PC-9 (cell line): Measurements from ENCODE around the gene DXO. TPM values are rescaled to one million over a fixed set of nuclear protein-coding genes. Genes with fewer than 3 reads are reported as not detected.
"Not testable (repeated sequence)": the region's sequence is repeated elsewhere in the genome, so short reads cannot be mapped to it uniquely, and the experiment has no call there.

ENCODE experiments used
- Bru-seq: library from RNA; stranded (reverse); fragments of 400-500 nt; gene quantifications from one replicate; lab custom pipeline; 2021; lab: Mats Ljungman, UMichigan
- BruChase-seq, 2 experiments: library from RNA; stranded (reverse); fragments of 400-500 nt; gene quantifications; one replicate each; lab custom pipeline; 2021; lab: Mats Ljungman, UMichigan
- BruUV-seq: library from RNA; stranded (reverse); fragments of 400-500 nt; replicated peaks from 2 replicates; lab custom pipeline; 2021; lab: Mats Ljungman, UMichigan
- CTCF ChIA-PET: fragments of 300-600 bp; sonication (Branson Sonifier 250); formaldehyde crosslinking; loops from one replicate; lab custom pipeline; 2022; ENCODE audit warnings: antibody characterized with exemption; lab: Charles Lee
- POLR2A ChIA-PET: fragments of 300-600 bp; sonication (Branson Sonifier 250); formaldehyde crosslinking; loops from one replicate; lab custom pipeline; 2022; ENCODE audit warnings: antibody characterized with exemption; ENCODE audit not compliant: unreplicated experiment; lab: Charles Lee
- DNase-seq, 2 experiments: peaks; one replicate each; pipeline versions ENCODE4 v3.0.0 to v3.0.0-alpha.2; 2015 to 2022; ENCODE audit warnings: mixed read lengths in 1 of 2
- H2AFZ ChIP-seq: fragments of 200-600 bp; sonication (generic); 2 replicates; pipeline ENCODE4 v1.8.1; 2017; ENCODE audit warnings: antibody characterized with exemption
- H3F3A ChIP-seq: fragments of 200-600 bp; sonication (generic); 2 replicates; pipeline ENCODE4 v1.8.1; 2017; ENCODE audit warnings: antibody characterized with exemption, mild to moderate bottlenecking, low read depth; ENCODE audit not compliant: insufficient read depth
- H3K27ac ChIP-seq: fragments of 200-600 bp; sonication (generic); 2 replicates; pipeline ENCODE4 v1.6.1; 2016; ENCODE audit warnings: mixed run types
- H3K27me3 ChIP-seq: fragments of 200-600 bp; sonication (generic); 2 replicates; pipeline ENCODE4 v1.6.1; 2016; ENCODE audit warnings: low read depth, mixed run types; ENCODE audit not compliant: insufficient read depth
- H3K36me3 ChIP-seq: fragments of 200-600 bp; sonication (generic); 2 replicates; pipeline ENCODE4 v1.6.1; 2016; ENCODE audit warnings: low read depth, mixed run types
- H3K4me1 ChIP-seq: fragments of 200-600 bp; sonication (generic); replicated peaks from 2 replicates; pipeline ENCODE4 v1.6.1; 2016; ENCODE audit warnings: mixed run types; ENCODE audit not compliant: insufficient read depth
- H3K4me2 ChIP-seq: fragments of 200-600 bp; sonication (generic); 2 replicates; pipeline ENCODE4 v1.6.1; 2017; ENCODE audit warnings: mixed run types
- H3K4me3 ChIP-seq: fragments of 200-600 bp; sonication (generic); 2 replicates; pipeline ENCODE4 v1.6.1; 2016; ENCODE audit warnings: mixed run types
- H3K79me2 ChIP-seq: fragments of 200-600 bp; sonication (generic); 2 replicates; pipeline ENCODE4 v1.6.1; 2017; ENCODE audit warnings: low read depth, mixed run types
- H3K9me2 ChIP-seq: fragments of 200-600 bp; sonication (generic); 2 replicates; pipeline ENCODE4 v1.8.1; 2017; ENCODE audit warnings: mild to moderate bottlenecking; ENCODE audit not compliant: insufficient read depth
- H3K9me3 ChIP-seq: fragments of 200-600 bp; sonication (generic); 2 replicates; pipeline ENCODE4 v1.8.1; 2016; ENCODE audit warnings: low read depth; ENCODE audit not compliant: insufficient read depth
- H4K20me1 ChIP-seq: fragments of 200-600 bp; sonication (generic); 2 replicates; pipeline ENCODE4 v1.8.1; 2017; ENCODE audit not compliant: insufficient read depth
- EZH2 ChIP-seq: fragments of 200-600 bp; sonication (generic); IDR thresholded peaks from 2 replicates; pipeline ENCODE4 v1.8.0; 2017; ENCODE audit warnings: antibody characterized with exemption, low read depth
- intact Hi-C: fragments of 100-400 bp; cut with micrococcal nuclease; formaldehyde crosslinking; loops from one replicate; pipeline ENCODE4 v1.10.0; 2022; ENCODE audit not compliant: unreplicated experiment
- long read RNA-seq: library from polyadenylated mRNA; stranded (forward); transcript quantifications from one replicate; pipeline ENCODE4 v2.0.0, GENCODE V29; 2022
- total RNA-seq: library from RNA; stranded (reverse); gene quantifications from 2 replicates; pipeline ENCODE4 v1.2.3, GENCODE V29; 2021
- TF ChIP-seq, protein P1 (sequence below): fragments of 200-600 bp; sonication (generic); conservative IDR thresholded peaks from 2 replicates; pipeline ENCODE4 v1.6.1; 2017; ENCODE audit warnings: mixed run types, antibody characterized with exemption, mild to moderate bottlenecking, moderate library complexity

DXO gene
- total RNA-seq, result 24.5 and 36.0 TPM in 2 replicates
- percentile 57 among the genes with signal in this experiment for Bru-seq, nascent RNA
- BruChase-seq, experiment 1, labeled RNA remaining after a 2-hour chase, result percentile 80 among the genes with signal in this experiment
- percentile 85 among the genes with signal in this experiment for BruChase-seq, experiment 2, labeled RNA remaining after a 6-hour chase
- long read RNA-seq, transcript DXO-201 (7 exons, 1,628 nt), result major isoform, 28 of 48 reads
- long read RNA-seq, partial matches to known transcripts, result 3 of 48 reads
- long read RNA-seq, other reads (novel, unspliced or antisense), result 12 of 48 reads

DNA sequence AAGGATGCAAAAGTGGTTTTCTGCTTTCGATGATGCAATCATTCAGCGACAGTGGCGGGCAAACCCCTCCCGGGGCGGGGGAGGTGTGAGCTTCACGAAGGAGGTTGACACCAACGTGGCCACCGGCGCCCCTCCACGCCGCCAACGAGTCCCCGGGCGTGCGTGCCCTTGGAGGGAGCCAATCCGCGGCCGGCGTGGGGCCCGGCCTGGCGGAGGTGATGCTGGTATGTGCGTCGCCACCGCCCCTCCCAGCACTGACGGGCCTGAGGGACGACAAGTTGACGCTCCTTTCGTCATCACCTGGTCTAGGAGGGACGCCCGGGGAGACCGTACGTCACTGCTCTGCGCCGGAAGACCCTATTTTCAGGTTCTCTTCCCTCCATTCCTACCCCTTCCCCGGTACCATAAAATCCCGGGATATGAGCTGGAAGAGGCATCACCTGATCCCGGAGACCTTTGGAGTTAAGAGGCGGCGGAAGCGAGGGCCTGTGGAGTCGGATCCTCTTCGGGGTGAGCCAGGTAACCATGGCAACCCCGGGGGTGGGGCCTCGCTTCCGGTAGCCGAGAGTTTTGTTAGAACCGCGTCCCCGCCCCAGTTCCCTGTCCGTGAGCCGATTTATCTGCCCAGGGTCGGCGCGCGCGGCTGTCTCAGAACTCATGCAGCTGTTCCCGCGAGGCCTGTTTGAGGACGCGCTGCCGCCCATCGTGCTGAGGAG, at the start of gene DXO:
TSS of gene DXO (minus strand) at position 146 of the 716 bp plus-strand sequence. CDS start 463 bp downstream, outside the sequence.
- peak; percentile 90 to 95 for DNase-seq
- peaks cover 15% of the 10 kb centered on the region for H3F3A ChIP-seq
- H3K27ac ChIP-seq, result peak within 1 kb of the TSS; percentile 86
- H4K20me1 ChIP-seq, result no peaks in the 10 kb centered on the region
- no peaks in the 10 kb centered on the region for H3K9me2 ChIP-seq
- peak within 1 kb of the TSS; percentile 92 for H3K4me2 ChIP-seq
- TF ChIP-seq, protein P1, sequence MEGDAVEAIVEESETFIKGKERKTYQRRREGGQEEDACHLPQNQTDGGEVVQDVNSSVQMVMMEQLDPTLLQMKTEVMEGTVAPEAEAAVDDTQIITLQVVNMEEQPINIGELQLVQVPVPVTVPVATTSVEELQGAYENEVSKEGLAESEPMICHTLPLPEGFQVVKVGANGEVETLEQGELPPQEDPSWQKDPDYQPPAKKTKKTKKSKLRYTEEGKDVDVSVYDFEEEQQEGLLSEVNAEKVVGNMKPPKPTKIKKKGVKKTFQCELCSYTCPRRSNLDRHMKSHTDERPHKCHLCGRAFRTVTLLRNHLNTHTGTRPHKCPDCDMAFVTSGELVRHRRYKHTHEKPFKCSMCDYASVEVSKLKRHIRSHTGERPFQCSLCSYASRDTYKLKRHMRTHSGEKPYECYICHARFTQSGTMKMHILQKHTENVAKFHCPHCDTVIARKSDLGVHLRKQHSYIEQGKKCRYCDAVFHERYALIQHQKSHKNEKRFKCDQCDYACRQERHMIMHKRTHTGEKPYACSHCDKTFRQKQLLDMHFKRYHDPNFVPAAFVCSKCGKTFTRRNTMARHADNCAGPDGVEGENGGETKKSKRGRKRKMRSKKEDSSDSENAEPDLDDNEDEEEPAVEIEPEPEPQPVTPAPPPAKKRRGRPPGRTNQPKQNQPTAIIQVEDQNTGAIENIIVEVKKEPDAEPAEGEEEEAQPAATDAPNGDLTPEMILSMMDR, result no peak
- TF ChIP-seq EZH2, result no peak
- H3K27me3 ChIP-seq, result no peaks in the 10 kb centered on the region
- H3K4me1 ChIP-seq, result peaks cover 15% of the 10 kb centered on the region
- peak within 1 kb of the TSS; percentile 82 for H2AFZ ChIP-seq
- BruUV-seq, result no TSS peak
- peak within 1 kb of the TSS; percentile 88 for H3K4me3 ChIP-seq
- peaks cover 44% of the 10 kb centered on the region for H3K79me2 ChIP-seq
- H3K9me3 ChIP-seq, result no peaks in the 10 kb centered on the region
- intact Hi-C loops, result loop anchor here (1.0 kb wide), 1 partner anchor 13 kb away; the partner anchor contains the start of gene SKIC2
- CTCF ChIA-PET, result no interaction called here
- H3K36me3 ChIP-seq, result 0 out of 2 replicates have a peak, but pooled peaks cover 4% of the 10 kb centered on the region
- POLR2A ChIA-PET, result interaction anchor here (0.6 to 1.5 kb wide), 9 partner anchors 20 to 493 kb away, joined by 3 to 8 read pairs (median 6); partner anchors contain the start of genes CFB and EHMT2

DNA sequence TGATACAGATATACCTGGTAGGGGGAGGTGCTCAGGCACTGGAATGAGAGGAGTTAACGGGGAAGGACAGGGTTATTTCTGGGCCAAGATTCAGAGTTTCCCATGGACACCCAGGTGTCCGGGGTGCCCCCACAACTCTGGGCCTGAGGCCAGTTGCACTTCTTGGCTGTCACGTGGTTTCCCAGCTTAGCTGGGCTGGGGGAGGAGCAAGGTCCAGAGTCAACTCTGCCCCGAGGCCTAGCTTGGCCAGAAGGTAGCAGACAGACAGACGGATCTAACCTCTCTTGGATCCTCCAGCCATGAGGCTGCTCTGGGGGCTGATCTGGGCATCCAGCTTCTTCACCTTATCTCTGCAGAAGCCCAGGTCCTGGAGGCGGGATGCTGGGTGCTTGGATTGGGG, 42.6 kb upstream of the DXO start, which contains the start of gene C4B:
TSS of gene C4B (plus strand) at position 249 of the 400 bp plus-strand sequence. CDS start at position 300, 51 bp downstream.
- H3K79me2 ChIP-seq, BruUV-seq, H3K4me2 ChIP-seq, POLR2A ChIA-PET, H3K36me3 ChIP-seq, H3K4me1 ChIP-seq, H2AFZ ChIP-seq, H3K27me3 ChIP-seq, H3K4me3 ChIP-seq, CTCF ChIA-PET, H3K27ac ChIP-seq, H4K20me1 ChIP-seq, H3F3A ChIP-seq, DNase-seq, intact Hi-C loops, H3K9me3 ChIP-seq, H3K9me2 ChIP-seq: not testable (repeated sequence)

DNA sequence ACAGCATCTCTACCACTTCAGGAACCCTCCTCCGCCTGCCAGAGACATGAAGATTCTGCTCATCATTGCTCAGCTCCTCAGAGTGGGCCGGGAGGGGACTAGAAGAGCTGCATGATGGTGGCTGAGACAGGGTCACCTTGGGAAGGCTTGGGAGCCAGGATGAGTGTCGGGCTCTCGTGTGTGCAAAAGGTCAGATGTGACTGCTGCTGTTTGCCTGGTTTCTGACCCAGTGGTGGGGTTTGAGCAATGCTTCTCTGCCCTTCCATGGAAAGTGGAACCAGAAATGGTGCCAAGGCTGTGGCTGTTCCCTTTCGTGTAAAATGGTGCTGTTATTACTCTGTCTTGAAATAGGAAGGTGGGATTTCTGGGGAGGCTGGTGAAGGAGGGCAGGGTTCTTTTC, 41.8 kb upstream of the DXO start:
- intact Hi-C loops, H3K9me3 ChIP-seq, H3K4me2 ChIP-seq, H3K79me2 ChIP-seq, CTCF ChIA-PET, H3K4me3 ChIP-seq, H3K4me1 ChIP-seq, H2AFZ ChIP-seq, BruUV-seq, DNase-seq, H3K36me3 ChIP-seq, H3K27me3 ChIP-seq, POLR2A ChIA-PET, H3F3A ChIP-seq, H3K27ac ChIP-seq, H4K20me1 ChIP-seq, H3K9me2 ChIP-seq: not testable (repeated sequence)

DNA sequence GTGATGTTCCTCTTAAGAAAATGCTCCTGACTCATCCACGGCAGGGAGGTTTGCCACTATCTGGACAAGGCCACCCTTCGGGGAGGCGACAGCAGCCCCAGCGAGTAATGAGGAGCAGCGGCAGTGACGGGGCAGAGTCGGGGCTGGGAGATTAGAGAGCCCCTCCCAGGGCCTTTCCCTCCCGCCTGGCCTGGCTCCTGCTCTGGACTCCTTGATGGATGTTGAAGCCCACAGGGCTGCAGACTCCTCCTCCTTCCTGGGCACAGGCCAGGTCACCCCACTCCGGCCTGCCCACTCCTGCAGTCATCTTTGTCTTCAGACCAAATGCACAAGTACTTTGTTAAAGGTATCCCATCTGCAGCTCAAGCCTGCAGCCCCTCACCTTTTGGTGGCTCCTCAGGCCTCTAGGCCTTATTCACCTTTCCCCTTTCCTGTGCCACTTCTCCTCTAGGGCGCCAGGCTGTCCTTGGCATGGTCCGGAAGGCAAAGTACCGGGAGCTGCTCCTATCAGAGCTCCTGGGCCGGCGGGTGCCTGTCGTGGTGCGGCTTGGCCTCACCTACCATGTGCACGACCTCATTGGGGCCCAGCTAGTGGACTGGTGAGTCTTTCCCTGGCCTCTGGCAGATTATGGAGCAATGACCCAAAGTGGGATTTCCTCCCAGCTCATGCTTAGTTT, 41.1 kb upstream of the DXO start:
- H4K20me1 ChIP-seq, CTCF ChIA-PET, H3K4me1 ChIP-seq, H3K27me3 ChIP-seq, POLR2A ChIA-PET, H2AFZ ChIP-seq, BruUV-seq, H3F3A ChIP-seq, H3K4me2 ChIP-seq, H3K4me3 ChIP-seq, H3K79me2 ChIP-seq, H3K9me2 ChIP-seq, H3K36me3 ChIP-seq, DNase-seq, intact Hi-C loops, H3K27ac ChIP-seq, H3K9me3 ChIP-seq: not testable (repeated sequence)

DNA sequence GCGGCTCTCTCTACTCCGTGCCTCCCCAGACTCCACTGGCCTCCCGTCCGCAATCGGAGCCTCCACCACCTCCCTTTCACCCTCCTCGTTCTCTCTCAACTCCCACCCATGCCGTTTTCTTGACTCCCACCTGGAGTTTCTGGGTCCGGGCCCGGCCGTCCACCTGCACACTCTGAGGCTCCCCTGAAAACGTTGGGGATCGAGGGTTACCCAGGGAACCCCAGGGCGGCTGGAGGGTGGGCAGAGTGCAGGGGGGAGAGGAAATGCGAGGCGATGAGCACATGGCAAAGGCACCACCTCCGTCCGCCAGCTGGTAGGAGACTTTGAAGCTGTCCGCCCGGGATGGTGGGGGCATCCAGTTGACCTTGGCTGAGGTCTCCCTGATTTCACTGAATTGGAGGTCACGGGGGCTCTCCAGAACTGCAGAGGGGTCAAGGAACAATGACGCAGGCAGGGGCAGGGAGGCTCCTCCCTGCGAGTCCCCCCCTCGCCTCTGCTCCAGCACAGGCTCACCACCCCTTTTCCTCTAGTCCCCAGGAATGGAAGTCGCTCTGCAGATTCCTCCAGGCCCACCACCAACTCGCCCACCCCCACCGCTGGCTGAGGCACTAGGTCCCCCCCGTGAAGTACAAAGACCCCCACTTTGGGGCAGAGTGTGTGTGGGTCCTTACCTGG, 39.1 kb upstream of the DXO start:
- H4K20me1 ChIP-seq, H3K9me3 ChIP-seq, intact Hi-C loops, H3K79me2 ChIP-seq, H3K36me3 ChIP-seq, H3K27ac ChIP-seq, BruUV-seq, H2AFZ ChIP-seq, H3K4me3 ChIP-seq, H3K4me1 ChIP-seq, H3K9me2 ChIP-seq, POLR2A ChIA-PET, H3F3A ChIP-seq, H3K27me3 ChIP-seq, H3K4me2 ChIP-seq, DNase-seq, CTCF ChIA-PET: not testable (repeated sequence)
